Osteocyte (in vitro differentiated cells): ENCODE data around the gene NRP2. TPM values are rescaled to one million over a fixed set of nuclear protein-coding genes. Genes with fewer than 3 reads are reported as not detected.
A peak's percentile ranks its signal among the peaks of the same experiment; 100 is the strongest.

Experiments
- DNase-seq: peaks from one replicate; pipeline ENCODE4 v3.0.0; 2021; ENCODE audit warnings: mixed read lengths; ENCODE audit not compliant: unreplicated experiment; ENCODE audit errors: extremely low spot score
- H3K27ac Mint-ChIP-seq: one replicate; pipeline ENCODE4 v1.8.0; 2021; ENCODE audit warnings: mild to moderate bottlenecking, mixed read lengths; ENCODE audit not compliant: unreplicated experiment
- H3K27me3 Mint-ChIP-seq: one replicate; pipeline ENCODE4 v1.8.0; 2021; ENCODE audit warnings: mixed read lengths; ENCODE audit not compliant: unreplicated experiment
- H3K36me3 Mint-ChIP-seq: one replicate; pipeline ENCODE4 v1.8.0; 2021; ENCODE audit warnings: mixed read lengths; ENCODE audit not compliant: unreplicated experiment
- H3K4me1 Mint-ChIP-seq: one replicate; pipeline ENCODE4 v1.8.0; 2021; ENCODE audit warnings: mixed read lengths; ENCODE audit not compliant: unreplicated experiment
- H3K4me3 Mint-ChIP-seq: one replicate; pipeline ENCODE4 v1.8.0; 2021; ENCODE audit warnings: mild to moderate bottlenecking, moderate library complexity, mixed read lengths; ENCODE audit not compliant: unreplicated experiment
- H3K9me3 Mint-ChIP-seq: one replicate; pipeline ENCODE4 v1.8.0; 2021; ENCODE audit warnings: mixed read lengths; ENCODE audit not compliant: unreplicated experiment
- CTCF ChIP-seq: fragments of 200-600 bp; sonication (generic); IDR thresholded peaks from 2 replicates; pipeline ENCODE4 v1.5.0; 2021; ENCODE audit warnings: antibody characterized with exemption, mild to moderate bottlenecking, moderate library complexity
- total RNA-seq: library from RNA; stranded (reverse); gene quantifications from 2 replicates; pipeline ENCODE4 v1.2.1, GENCODE V29; 2021

Gene NRP2
- total RNA-seq, 1 donor from 2014 or later, result 52.4 TPM

DNA sequence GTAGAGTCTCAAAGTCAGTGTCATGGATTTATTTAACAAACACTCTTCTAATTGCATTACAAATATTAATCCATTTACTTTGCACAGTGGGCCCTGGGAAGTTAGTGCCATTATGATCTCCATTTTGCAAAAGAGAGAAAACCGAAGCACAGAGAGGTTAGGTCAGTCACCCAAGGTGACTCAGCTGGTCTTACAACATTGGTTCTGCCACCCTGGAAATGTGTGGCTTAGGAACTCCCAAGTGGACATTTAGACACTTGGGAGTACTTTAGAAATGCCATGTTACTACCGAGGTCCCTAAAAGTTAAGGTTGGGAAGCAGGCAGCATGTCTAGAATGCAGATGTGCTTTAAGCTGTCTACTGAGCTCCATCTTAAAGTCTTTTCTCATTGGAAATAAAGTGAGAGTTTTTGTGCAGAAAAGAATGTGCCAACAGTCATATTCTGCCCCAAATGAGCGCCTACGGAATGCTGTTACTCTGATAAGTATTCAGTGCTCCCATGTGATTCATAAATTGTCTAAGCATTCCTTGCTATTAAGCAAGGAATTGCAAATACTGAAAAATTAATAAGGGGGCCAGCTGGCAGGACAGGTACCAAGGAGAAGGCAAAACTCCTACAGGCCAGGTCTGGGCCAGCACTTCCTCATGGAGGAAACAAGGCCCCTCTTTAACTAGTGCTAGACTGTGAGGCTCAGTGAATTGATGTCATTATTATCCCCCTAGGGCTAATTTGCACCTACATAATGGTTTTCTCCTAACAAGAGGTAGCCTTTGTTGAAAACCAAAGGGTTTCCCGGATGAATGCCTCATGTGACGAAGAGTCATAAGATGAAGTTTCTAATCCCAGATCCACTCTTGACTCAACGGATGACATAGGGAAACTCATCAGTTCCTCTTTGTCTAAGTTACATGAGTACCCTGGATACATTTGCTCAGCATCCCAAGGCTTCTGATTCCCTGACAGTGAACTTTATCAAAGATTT lies 16.3 kb downstream of the NRP2 start:
- Mint-ChIP-seq H3K27me3 (no peaks in the 10 kb centered on the region), H3K36me3 (peaks cover 15% of the 10 kb centered on the region), H3K9me3 (no peaks in the 10 kb centered on the region), H3K4me1 (peaks cover 94% of the 10 kb centered on the region), H3K4me3 (no peak overlapping the region), H3K27ac (peak overlapping the region; percentile 91)
- no peak for TF ChIP-seq CTCF
- no peak for DNase-seq

GRCh38 chr2:205699515-205700289 lies 17.4 kb downstream of the NRP2 start:
- Mint-ChIP-seq H3K9me3 (no peaks in the 10 kb centered on the region), H3K27ac (peak overlapping the region; percentile 91), H3K36me3 (peaks cover 16% of the 10 kb centered on the region), H3K4me3 (no peak overlapping the region), H3K4me1 (peaks cover 96% of the 10 kb centered on the region), H3K27me3 (no peaks in the 10 kb centered on the region)
- TF ChIP-seq CTCF, result no peak
- no peak for DNase-seq

DNA sequence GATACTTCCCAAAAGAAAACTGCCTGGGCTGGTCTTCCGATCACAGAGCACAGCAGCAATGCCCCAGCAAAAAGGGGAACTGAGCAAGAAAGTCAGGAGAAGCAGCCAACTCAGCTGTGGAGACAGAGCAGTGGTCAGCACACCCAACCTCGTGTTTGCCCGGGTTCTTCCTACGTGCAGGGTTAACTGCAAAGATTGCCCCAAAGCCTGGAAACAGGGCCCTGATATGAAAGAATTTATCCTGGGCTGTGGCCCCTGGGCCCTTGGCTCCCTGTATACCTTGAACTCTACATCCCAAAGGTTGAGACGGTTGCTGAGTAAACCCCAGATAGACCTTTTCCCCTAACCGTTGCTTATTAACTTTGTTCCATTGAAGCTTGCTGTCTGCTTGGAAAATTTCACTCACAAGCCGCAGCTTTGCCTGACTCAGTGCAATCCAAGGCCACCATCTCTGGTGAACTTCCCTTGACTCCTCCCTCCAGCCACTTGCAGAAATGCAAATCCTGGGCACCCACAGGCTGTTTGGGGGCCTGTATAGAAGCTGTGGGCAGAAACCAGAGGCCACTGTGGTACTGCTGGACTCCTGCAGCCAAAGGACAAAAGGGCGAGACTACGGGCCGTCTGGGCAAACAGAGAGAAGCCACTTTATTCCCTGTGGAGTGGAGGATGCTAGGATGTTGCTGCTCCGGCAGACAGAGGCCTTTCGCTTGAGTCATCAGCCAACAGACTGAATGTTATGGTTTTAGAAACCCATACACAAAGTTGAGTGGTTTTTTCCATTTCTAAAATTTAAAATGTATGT lies 18.2 kb downstream of the NRP2 start:
- no peaks in the 10 kb centered on the region for H3K27me3 Mint-ChIP-seq
- H3K36me3 Mint-ChIP-seq, result peaks cover 17% of the 10 kb centered on the region
- H3K27ac Mint-ChIP-seq, result peak overlapping the region; percentile 91
- no peaks in the 10 kb centered on the region for H3K9me3 Mint-ChIP-seq
- no peak for TF ChIP-seq CTCF
- H3K4me3 Mint-ChIP-seq, result peak overlapping the region; percentile 23
- peaks cover 95% of the 10 kb centered on the region for H3K4me1 Mint-ChIP-seq
- peak; percentile 90 for DNase-seq

- H3K36me3 Mint-ChIP-seq, result peaks cover 17% of the 10 kb centered on the region
- no peaks in the 10 kb centered on the region for H3K27me3 Mint-ChIP-seq
- H3K27ac Mint-ChIP-seq, result peak overlapping the region; percentile 91
- H3K4me1 Mint-ChIP-seq, result peaks cover 93% of the 10 kb centered on the region
- no peak for DNase-seq
- no peak overlapping the region for H3K4me3 Mint-ChIP-seq
- no peaks in the 10 kb centered on the region for H3K9me3 Mint-ChIP-seq
- no peak for TF ChIP-seq CTCF
Measured at GRCh38 chr2:205701509-205701908, 19.2 kb downstream of the NRP2 start.
